ENCODE results near the gene IFIT3.
A peak's percentile ranks its signal among the peaks of the same experiment; 100 is the strongest.
"Not testable (repeated sequence)": the region's sequence is repeated elsewhere in the genome, so short reads cannot be mapped to it uniquely, and the experiment has no call there.

Gene IFIT3

DNA sequence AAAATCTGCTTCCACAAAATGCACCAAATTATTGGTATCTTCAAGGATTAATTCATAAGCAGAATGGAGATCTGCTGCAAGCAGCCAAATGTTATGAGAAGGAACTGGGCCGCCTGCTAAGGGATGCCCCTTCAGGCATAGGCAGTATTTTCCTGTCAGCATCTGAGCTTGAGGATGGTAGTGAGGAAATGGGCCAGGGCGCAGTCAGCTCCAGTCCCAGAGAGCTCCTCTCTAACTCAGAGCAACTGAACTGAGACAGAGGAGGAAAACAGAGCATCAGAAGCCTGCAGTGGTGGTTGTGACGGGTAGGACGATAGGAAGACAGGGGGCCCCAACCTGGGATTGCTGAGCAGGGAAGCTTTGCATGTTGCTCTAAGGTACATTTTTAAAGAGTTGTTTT, 12.1 kb downstream of the IFIT3 start:
- H3K4me1 Mint-ChIP-seq = peaks cover 15% of the 10 kb centered on the region
- no peak overlapping the region for H3K4me3 Mint-ChIP-seq
- peaks cover 7% of the 10 kb centered on the region for H3K36me3 Mint-ChIP-seq
- no peaks in the 10 kb centered on the region for H3K9me3 Mint-ChIP-seq
- no peak overlapping the region for H3K27ac Mint-ChIP-seq
- ATAC-seq (no peak), DNase-seq (ENCODE audit: low spot score in 2 of 2) (no peak)

DNA sequence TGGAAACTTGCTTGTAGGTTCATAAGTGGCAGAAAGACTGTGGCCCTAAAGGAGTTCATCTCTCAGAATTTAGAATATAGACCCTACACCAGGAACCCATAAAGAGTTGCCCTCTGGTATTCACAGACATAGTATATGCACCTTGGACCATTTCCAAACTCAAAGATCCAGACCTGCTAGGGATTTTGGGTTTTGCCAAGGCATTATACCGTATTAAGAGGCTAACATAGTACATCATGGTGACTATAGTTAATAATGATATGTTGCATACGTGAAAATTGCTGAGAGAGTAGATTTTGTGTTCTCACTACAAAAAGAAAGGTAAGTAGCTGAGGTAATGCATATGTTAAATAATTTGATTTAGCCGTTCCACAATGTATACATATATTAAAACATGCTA, 13.9 kb downstream of the IFIT3 start:
- Mint-ChIP-seq H3K9me3 (no peaks in the 10 kb centered on the region), H3K27ac (no peak overlapping the region), H3K4me3 (no peak overlapping the region), H3K36me3 (peaks cover 7% of the 10 kb centered on the region), H3K4me1 (peaks cover 6% of the 10 kb centered on the region)
- ATAC-seq (no peak), DNase-seq (ENCODE audit: low spot score in 2 of 2) (no peak)

DNA sequence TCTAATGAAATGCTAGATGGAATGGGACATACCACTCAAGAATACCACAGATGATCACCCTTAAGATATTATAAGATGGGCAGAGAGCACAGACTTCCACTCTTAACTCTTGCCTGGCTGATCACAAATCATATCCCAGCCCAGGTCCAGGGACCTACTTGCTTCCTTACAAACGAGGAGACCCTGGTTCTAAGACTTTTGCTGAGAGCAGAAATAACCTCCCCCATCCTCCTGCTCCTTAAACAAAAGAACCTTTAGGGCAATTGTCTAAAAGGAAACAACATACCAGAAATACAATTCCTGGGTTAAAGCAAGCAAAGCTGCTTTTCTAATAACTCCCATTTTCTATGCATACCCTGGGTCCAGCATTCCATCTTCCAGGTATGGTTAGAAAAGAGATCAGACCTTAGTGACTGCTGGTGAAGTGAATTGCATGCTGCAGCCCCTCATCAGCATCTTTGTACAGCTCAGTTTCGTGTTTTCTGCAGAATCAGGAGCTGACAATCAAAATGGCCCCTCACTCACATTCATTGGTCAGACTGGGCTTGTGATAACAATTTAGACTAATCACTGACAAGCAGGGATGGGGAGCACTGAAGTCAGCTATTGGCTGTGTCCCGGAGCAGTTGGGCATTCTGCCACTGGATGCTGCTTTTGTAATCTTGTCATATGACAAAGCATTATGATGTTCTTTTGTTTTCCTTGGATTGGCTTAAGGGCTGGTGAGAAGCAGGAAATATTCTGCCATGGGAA, 14.6 kb downstream of the IFIT3 start:
- H3K36me3 Mint-ChIP-seq = peaks cover 7% of the 10 kb centered on the region

DNA sequence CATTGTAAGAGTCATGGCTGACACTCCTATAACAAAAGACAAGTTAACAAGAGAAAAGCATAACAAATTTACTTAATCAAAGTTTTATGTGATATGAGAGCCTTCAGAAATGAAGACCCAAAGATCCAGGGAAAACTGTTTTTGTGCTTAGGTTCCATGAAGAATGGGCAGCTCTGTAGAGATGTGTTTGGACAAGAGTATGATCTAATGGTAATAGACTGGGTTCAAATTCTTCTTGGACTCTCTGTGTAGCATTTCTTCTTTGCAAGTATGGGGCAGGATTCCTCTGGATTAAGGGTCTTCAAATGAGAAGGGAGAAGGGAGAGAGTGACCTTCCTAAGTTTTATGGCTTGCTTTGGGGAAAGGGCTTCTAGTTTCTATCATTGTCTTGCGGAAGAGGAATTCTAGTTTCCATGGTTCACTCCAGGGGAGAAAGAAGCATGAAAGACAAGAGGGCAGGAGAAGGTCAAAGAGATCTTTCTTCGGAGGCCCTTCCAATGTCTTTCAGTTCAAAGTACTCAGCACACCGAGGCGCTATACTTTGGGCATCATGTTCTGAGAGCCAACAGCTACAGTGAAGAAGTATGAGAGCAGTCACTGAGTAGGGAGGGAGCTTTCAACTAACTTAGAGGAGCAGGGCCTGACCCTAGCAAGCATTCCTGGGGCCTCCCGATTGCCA, 15.4 kb downstream of the IFIT3 start:
- no peak overlapping the region for H3K4me3 Mint-ChIP-seq
- ATAC-seq (no peak), DNase-seq (ENCODE audit: low spot score in 2 of 2) (no peak)
- no peak overlapping the region for H3K27ac Mint-ChIP-seq
- no peaks in the 10 kb centered on the region for H3K9me3 Mint-ChIP-seq
- H3K36me3 Mint-ChIP-seq = peaks cover 7% of the 10 kb centered on the region
- H3K4me1 Mint-ChIP-seq = no peaks in the 10 kb centered on the region

More for the DNA sequence above, 14.6 kb downstream of the IFIT3 start:
- Mint-ChIP-seq H3K27ac (no peak overlapping the region), H3K4me1 (peaks cover 4% of the 10 kb centered on the region), H3K4me3 (no peak overlapping the region), H3K9me3 (no peaks in the 10 kb centered on the region)
- no peak for DNase-seq (ENCODE audit: low spot score in 2 of 2)
- no peak for ATAC-seq

GRCh38 chr10:89344156-89344555, 16.4 kb downstream of the IFIT3 start:
- Mint-ChIP-seq H3K9me3 (no peaks in the 10 kb centered on the region), H3K4me1 (no peaks in the 10 kb centered on the region), H3K4me3 (no peak overlapping the region), H3K27ac (no peak overlapping the region), H3K36me3 (peaks cover 7% of the 10 kb centered on the region)
- ATAC-seq = no peak
- no peak for DNase-seq (ENCODE audit: low spot score in 2 of 2)

DNA sequence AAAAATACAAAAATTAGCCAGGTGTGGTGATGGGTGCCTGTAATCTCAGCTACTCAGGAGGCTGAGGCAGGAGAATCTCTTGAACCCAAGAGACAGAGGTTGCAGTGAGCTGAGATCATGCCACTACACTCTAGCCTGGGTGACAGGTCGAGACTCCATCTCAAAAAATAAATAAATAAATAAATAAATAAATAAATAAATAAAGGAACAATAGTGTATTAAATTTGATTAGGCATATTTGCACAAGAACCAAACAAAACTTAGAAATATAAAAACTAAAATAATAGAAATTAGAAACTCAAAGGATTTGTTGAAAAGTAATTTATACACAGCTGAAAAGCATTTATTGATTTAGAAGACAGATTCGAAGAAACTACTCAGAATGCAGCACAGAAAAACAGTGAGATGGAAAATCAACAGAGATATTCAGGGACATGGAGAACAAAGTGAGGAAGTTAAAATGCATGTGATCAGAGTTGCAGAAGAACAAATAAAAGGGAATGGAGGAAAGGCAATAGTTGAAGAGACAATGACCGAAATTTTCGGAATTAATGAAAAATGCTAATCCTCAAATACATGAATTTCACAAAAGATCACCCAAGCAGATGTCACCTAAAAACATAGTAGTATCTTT, 17.7 kb downstream of the IFIT3 start:
- Mint-ChIP-seq H3K27ac (no peak overlapping the region), H3K36me3 (no peaks in the 10 kb centered on the region), H3K4me1 (peaks cover 2% of the 10 kb centered on the region), H3K4me3 (no peak overlapping the region), H3K9me3 (no peaks in the 10 kb centered on the region)
- DNase-seq (ENCODE audit: low spot score in 2 of 2) (no peak), ATAC-seq (no peak)

- H3K4me1 Mint-ChIP-seq = peaks cover 14% of the 10 kb centered on the region
- DNase-seq (ENCODE audit: low spot score in 2 of 2) = no peak
- no peaks in the 10 kb centered on the region for H3K9me3 Mint-ChIP-seq
- H3K36me3 Mint-ChIP-seq = no peaks in the 10 kb centered on the region
- no peak for ATAC-seq
- H3K4me3 Mint-ChIP-seq = no peak overlapping the region
- H3K27ac Mint-ChIP-seq = no peak overlapping the region
These were observed 18.8 kb downstream of the IFIT3 start for GRCh38 chr10:89346405-89347254.

DNA sequence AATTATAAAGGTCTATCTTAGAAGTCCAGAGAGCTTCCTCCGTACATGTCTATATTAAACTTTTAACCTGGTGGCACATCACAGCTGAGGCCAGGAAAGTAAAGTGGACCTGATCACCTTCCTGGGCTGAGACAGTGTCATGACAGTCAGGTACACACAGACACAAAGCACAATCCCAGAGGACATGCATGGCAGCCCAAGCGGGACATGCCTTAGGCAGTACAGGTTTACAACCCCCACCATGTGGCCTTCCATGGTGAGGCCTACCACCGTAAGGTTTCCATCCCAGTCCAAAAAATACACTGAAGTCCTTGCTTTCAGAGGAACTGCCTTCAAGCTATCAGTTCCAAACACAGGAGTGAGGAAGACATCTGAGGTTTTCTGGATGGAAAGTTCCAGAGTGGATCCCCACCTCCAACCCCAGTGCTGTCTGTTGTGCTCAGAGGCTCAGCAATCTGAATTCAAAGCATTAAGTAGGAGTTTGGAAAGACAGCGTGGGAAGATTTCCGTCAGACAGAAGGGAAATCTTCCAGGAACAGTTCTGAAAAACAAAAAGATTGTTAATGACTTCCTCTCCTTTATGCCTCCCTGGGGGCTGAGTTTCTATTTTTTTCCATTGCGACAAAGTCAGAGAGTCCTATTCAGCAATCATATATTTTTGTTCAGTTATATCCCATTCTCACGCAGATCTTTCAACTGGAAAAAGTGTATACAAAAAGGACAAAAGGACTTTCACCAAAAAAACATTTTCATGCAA, 20.1 kb downstream of the IFIT3 start:
- no peak overlapping the region for H3K4me3 Mint-ChIP-seq
- H3K27ac Mint-ChIP-seq = no peak overlapping the region
- no peaks in the 10 kb centered on the region for H3K36me3 Mint-ChIP-seq
- ATAC-seq (no peak), DNase-seq (ENCODE audit: low spot score in 2 of 2) (no peak)
- H3K9me3 Mint-ChIP-seq = no peaks in the 10 kb centered on the region
- peaks cover 26% of the 10 kb centered on the region for H3K4me1 Mint-ChIP-seq

- Mint-ChIP-seq H3K27ac (no peak overlapping the region), H3K4me3 (no peak overlapping the region), H3K4me1 (peaks cover 28% of the 10 kb centered on the region), H3K36me3 (no peaks in the 10 kb centered on the region), H3K9me3 (no peaks in the 10 kb centered on the region)
- no peak for ATAC-seq
- DNase-seq (ENCODE audit: low spot score in 2 of 2) = no peak
These were observed 20.7 kb downstream of the IFIT3 start for GRCh38 chr10:89348481-89348880.

DNA sequence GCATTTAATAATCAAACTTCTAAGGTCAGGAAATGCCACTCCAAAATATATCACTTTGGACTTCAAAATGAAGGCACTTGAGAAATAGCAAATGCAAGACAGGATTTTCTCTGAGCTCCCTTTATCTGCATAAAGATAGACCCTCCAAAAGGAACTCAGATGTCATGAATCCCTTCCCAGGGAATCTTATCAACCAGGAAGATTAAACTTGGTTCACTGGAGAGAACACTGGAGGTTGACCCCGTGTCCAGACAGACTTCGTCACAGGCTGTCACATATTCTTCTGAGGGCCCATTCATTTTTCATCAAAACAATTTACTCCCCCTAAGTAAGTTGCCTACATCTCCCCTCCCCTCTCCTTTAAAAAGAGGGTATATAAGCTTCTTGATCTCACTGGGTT, 21.2 kb downstream of the IFIT3 start:
- H3K9me3 Mint-ChIP-seq = peaks cover under 1% of the 10 kb centered on the region
- H3K36me3 Mint-ChIP-seq = no peaks in the 10 kb centered on the region
- DNase-seq (ENCODE audit: low spot score in 2 of 2) (no peak), ATAC-seq (no peak)
- no peak overlapping the region for H3K27ac Mint-ChIP-seq
- H3K4me3 Mint-ChIP-seq = no peak overlapping the region
- H3K4me1 Mint-ChIP-seq = peaks cover 28% of the 10 kb centered on the region

- Mint-ChIP-seq H3K4me1 (peaks cover 28% of the 10 kb centered on the region), H3K4me3 (peak overlapping the region; percentile 13)
- not testable (repeated sequence) for H3K9me3 Mint-ChIP-seq; DNase-seq (ENCODE audit: low spot score in 2 of 2); ATAC-seq; H3K36me3 Mint-ChIP-seq; H3K27ac Mint-ChIP-seq
These were observed 23.0 kb downstream of the IFIT3 start for GRCh38 chr10:89350631-89351315.

DNA sequence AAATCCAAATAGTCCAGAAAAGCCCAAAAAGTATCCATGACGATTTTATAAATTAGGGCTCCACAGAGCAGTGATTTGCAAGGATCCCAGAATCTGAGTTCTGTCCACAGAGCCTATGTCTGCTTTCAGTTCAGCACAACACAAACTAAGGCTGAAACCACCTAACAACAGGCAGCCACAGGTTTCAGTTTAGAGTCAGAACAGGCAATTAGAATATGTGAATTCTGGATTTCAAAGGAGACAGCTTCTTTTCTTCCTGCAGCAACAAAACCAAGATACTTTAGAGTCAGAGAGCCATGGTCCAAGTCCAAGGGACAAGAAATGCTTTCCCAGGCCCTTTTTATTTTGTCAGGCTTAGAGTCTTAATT, 23.6 kb downstream of the IFIT3 start:
- H3K4me1 Mint-ChIP-seq = peaks cover 28% of the 10 kb centered on the region
- no peak overlapping the region for H3K27ac Mint-ChIP-seq
- peak; percentile 88 for ATAC-seq
- H3K36me3 Mint-ChIP-seq = no peaks in the 10 kb centered on the region
- no peak for DNase-seq (ENCODE audit: low spot score in 2 of 2)
- H3K9me3 Mint-ChIP-seq = peaks cover 3% of the 10 kb centered on the region
- H3K4me3 Mint-ChIP-seq = no peak overlapping the region

GRCh38 chr10:89351780-89352597, 24.2 kb downstream of the IFIT3 start:
- Mint-ChIP-seq H3K4me3 (no peak overlapping the region), H3K9me3 (peaks cover 3% of the 10 kb centered on the region), H3K4me1 (peaks cover 28% of the 10 kb centered on the region), H3K27ac (peak overlapping the region; percentile 9), H3K36me3 (no peaks in the 10 kb centered on the region)
- DNase-seq (ENCODE audit: low spot score in 2 of 2) (no peak), ATAC-seq (no peak)
